ENCODE data around the gene AMBRA1.

DNA sequence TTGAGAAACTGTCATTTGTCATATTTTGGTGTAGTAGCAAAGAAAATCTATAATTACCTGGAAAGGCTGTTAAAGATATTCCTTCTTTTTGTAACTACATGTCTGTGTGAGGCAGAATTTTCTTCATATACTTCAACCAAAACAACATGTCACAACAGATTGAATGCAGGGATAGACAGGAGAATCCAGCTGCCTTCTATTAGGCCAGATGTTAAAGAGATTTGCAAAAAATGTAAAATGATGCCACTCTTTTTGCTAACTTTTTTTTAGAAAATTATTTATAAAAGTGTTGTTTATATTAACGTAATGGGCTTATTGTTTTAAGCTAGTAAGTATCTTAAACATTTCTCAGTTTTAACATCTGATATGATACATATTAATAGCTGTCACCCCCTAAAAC lies 233.9 kb downstream of the AMBRA1 start:
- TF ChIP-seq ZC3H10 (CRISPR knock-in tag; IDR thresholded peaks at IDR 0.05) (no peak), ZFP30 (CRISPR knock-in tag; IDR thresholded peaks at IDR 0.05) (no peak), ZFP3 (CRISPR knock-in tag; IDR thresholded peaks at IDR 0.05) (no peak), SNAI2 (CRISPR knock-in tag; IDR thresholded peaks at IDR 0.05) (no peak), TCF4 (CRISPR knock-in tag; IDR thresholded peaks at IDR 0.05; ENCODE audit: borderline replicate concordance) (no peak)
- TF ChIP-seq, protein P1, sequence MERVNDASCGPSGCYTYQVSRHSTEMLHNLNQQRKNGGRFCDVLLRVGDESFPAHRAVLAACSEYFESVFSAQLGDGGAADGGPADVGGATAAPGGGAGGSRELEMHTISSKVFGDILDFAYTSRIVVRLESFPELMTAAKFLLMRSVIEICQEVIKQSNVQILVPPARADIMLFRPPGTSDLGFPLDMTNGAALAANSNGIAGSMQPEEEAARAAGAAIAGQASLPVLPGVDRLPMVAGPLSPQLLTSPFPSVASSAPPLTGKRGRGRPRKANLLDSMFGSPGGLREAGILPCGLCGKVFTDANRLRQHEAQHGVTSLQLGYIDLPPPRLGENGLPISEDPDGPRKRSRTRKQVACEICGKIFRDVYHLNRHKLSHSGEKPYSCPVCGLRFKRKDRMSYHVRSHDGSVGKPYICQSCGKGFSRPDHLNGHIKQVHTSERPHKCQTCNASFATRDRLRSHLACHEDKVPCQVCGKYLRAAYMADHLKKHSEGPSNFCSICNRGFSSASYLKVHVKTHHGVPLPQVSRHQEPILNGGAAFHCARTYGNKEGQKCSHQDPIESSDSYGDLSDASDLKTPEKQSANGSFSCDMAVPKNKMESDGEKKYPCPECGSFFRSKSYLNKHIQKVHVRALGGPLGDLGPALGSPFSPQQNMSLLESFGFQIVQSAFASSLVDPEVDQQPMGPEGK (CRISPR knock-in tag; IDR thresholded peaks at IDR 0.05; ENCODE audit: borderline replicate concordance) = no peak

Measured in SK-N-SH treated with all-trans-retinoic acid at 6 μM for 48 hours (cell line).